Caco-2 (cell line): ENCODE results near the gene IGF1. TPM values are rescaled to one million over a fixed set of nuclear protein-coding genes. Genes with fewer than 3 reads are reported as not detected.

ENCODE experiments used
- BruUV-seq: library from RNA; stranded (reverse); fragments of 400-500 nt; replicated peaks from 2 replicates; lab custom pipeline; 2021; lab: Mats Ljungman, UMichigan
- CTCF ChIA-PET: fragments of 300-600 bp; sonication (Branson Sonifier 250); formaldehyde crosslinking; loops from one replicate; lab custom pipeline; 2022; ENCODE audit warnings: antibody characterized with exemption; lab: Charles Lee
- POLR2A ChIA-PET: fragments of 300-600 bp; sonication (Branson Sonifier 250); formaldehyde crosslinking; loops from one replicate; lab custom pipeline; 2022; ENCODE audit warnings: antibody characterized with exemption; lab: Charles Lee
- DNase-seq, 2 experiments: peaks; one replicate each; pipeline versions ENCODE4 v3.0.0 to v3.0.0-alpha.2; 2020 to 2022
- H3K27me3 ChIP-seq: replicated peaks from 2 replicates; pipeline ENCODE4 v1.6.0; 2011; ENCODE audit warnings: low read length; ENCODE audit not compliant: control insufficient read depth, insufficient read depth
- H3K36me3 ChIP-seq: 2 replicates; pipeline ENCODE4 v1.5.1; 2011; ENCODE audit warnings: low read length; ENCODE audit not compliant: control insufficient read depth, insufficient read depth
- H3K4me1 ChIP-seq: fragments of 250-450 bp; sonication (Bioruptor Pico); 2 replicates; pipeline ENCODE4 v1.5.1; 2020; ENCODE audit warnings: mild to moderate bottlenecking
- H3K4me3 ChIP-seq: 2 replicates; pipeline ENCODE4 v1.5.1; 2011; ENCODE audit warnings: low read depth, mild to moderate bottlenecking, control low read depth, low read length
- H3K9me3 ChIP-seq: fragments of 250-450 bp; sonication (Bioruptor Pico); 2 replicates; pipeline ENCODE4 v1.5.1; 2020; ENCODE audit warnings: mild to moderate bottlenecking, moderate library complexity
- H3K27ac Mint-ChIP-seq: one replicate; pipeline ENCODE4 v1.8.0; 2022; ENCODE audit warnings: mixed read lengths; ENCODE audit not compliant: unreplicated experiment
- H3K27me3 Mint-ChIP-seq: one replicate; pipeline ENCODE4 v1.8.0; 2022; ENCODE audit warnings: mixed read lengths; ENCODE audit not compliant: insufficient read depth, unreplicated experiment
- H3K36me3 Mint-ChIP-seq: one replicate; pipeline ENCODE4 v1.8.0; 2022; ENCODE audit warnings: mild to moderate bottlenecking, mixed read lengths; ENCODE audit not compliant: insufficient read depth, unreplicated experiment
- H3K4me1 Mint-ChIP-seq: one replicate; pipeline ENCODE4 v1.8.0; 2022; ENCODE audit warnings: low read depth, mixed read lengths; ENCODE audit not compliant: unreplicated experiment
- H3K4me3 Mint-ChIP-seq: one replicate; pipeline ENCODE4 v1.8.0; 2022; ENCODE audit warnings: mild to moderate bottlenecking, moderate library complexity, mixed read lengths; ENCODE audit not compliant: unreplicated experiment
- H3K9me3 Mint-ChIP-seq: one replicate; pipeline ENCODE4 v1.8.0; 2022; ENCODE audit warnings: mixed read lengths; ENCODE audit not compliant: unreplicated experiment
- intact Hi-C: fragments of 100-400 bp; cut with micrococcal nuclease; formaldehyde crosslinking; loops from one replicate; pipeline ENCODE4 v1.10.0; 2022; ENCODE audit not compliant: unreplicated experiment
- total RNA-seq: library from RNA; stranded (reverse); gene quantifications from 2 replicates; pipeline ENCODE4 v1.2.3, GENCODE V29; 2022
- TF ChIP-seq, protein P1 (sequence below), 2 experiments: fragments of 200-600 bp in 1 of 2; IDR thresholded peaks; 1 replicate in 1 of 2; 2 replicates in 1 of 2; pipeline versions ENCODE4 v1.5.1 to v1.8.0; 2011 to 2022; ENCODE audit warnings: antibody characterized with exemption in 1 of 2, control low read depth in 1 of 2, inconsistent platforms in 1 of 2, low read depth in 1 of 2, low read length in 1 of 2, mild to moderate bottlenecking in 1 of 2, moderate library complexity in 1 of 2; ENCODE audit not compliant: insufficient read depth in 1 of 2, severe bottlenecking in 1 of 2, unreplicated experiment in 1 of 2

The IGF1 gene
- total RNA-seq, 1 experiment from 2014 or later = 2.3 TPM

DNA sequence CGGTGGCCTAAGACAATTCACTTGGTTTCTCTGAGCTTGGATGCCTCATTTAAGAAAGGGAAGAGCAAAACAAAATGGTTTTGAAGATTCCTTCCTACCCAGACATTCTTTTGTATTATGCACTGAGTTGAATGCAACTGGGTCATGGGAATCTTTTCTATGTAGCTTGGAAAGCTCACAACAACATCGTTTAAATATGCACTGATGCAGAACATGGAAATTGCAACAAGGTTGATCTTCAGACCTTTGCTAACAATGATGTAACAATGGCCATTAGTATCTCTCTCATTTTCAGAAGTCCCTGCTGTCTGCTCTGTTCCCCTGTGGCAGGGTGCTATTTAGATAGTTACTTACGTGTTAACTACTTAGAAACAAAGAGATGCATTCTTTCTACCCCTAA lies 30.1 kb upstream of the IGF1 start:
- TF ChIP-seq, protein P1, sequence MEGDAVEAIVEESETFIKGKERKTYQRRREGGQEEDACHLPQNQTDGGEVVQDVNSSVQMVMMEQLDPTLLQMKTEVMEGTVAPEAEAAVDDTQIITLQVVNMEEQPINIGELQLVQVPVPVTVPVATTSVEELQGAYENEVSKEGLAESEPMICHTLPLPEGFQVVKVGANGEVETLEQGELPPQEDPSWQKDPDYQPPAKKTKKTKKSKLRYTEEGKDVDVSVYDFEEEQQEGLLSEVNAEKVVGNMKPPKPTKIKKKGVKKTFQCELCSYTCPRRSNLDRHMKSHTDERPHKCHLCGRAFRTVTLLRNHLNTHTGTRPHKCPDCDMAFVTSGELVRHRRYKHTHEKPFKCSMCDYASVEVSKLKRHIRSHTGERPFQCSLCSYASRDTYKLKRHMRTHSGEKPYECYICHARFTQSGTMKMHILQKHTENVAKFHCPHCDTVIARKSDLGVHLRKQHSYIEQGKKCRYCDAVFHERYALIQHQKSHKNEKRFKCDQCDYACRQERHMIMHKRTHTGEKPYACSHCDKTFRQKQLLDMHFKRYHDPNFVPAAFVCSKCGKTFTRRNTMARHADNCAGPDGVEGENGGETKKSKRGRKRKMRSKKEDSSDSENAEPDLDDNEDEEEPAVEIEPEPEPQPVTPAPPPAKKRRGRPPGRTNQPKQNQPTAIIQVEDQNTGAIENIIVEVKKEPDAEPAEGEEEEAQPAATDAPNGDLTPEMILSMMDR (IDR thresholded peaks at IDR 0.05; ENCODE audit: insufficient read depth in 1 of 2, low read depth in 1 of 2, low read length in 1 of 2, severe bottlenecking in 1 of 2, unreplicated experiment in 1 of 2) = no peak
- BruUV-seq = no TSS peak
- no peaks in the 10 kb centered on the region for H3K27me3 Mint-ChIP-seq
- ChIA-PET POLR2A (no interaction called here), CTCF (no interaction called here)
- DNase-seq = no peak
- no peaks in the 10 kb centered on the region for H3K4me1 Mint-ChIP-seq
- no peak overlapping the region for H3K4me3 Mint-ChIP-seq
- no peaks in the 10 kb centered on the region for H3K36me3 ChIP-seq
- intact Hi-C loops = no loop called here
- H3K4me1 ChIP-seq = no peaks in the 10 kb centered on the region
- no peaks in the 10 kb centered on the region for H3K27me3 ChIP-seq
- peaks cover 7% of the 10 kb centered on the region; the same call in 1 of the 2 replicates for H3K9me3 ChIP-seq
- no peak overlapping the region for H3K4me3 ChIP-seq
- H3K36me3 Mint-ChIP-seq = no peaks in the 10 kb centered on the region
- H3K9me3 Mint-ChIP-seq = peaks cover 19% of the 10 kb centered on the region
- H3K27ac Mint-ChIP-seq = no peak overlapping the region

DNA sequence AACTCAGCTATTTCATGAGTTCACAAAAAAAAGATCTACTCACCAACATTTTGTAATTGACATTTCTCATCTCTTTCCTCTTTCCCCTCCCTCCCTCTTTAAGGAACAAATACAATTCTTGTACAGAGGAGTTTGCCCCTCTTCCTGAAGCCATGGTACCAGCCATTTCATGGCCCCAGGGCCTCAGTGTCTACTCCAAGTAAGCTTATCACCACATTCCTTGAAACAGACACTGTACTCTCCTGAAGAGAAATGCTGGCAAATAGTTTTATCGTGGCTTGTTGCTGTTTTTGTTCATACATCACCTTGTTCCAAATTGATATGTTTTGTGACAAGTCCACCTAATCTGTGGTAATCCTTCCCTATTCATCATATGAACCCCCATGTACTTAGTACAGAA lies 29.7 kb upstream of the IGF1 start:
- Mint-ChIP-seq H3K9me3 (peaks cover 20% of the 10 kb centered on the region), H3K27ac (no peak overlapping the region), H3K36me3 (no peaks in the 10 kb centered on the region), H3K27me3 (no peaks in the 10 kb centered on the region), H3K4me1 (no peaks in the 10 kb centered on the region), H3K4me3 (no peak overlapping the region)
- ChIA-PET CTCF (no interaction called here), POLR2A (no interaction called here)
- DNase-seq = no peak
- peaks cover 7% of the 10 kb centered on the region; the same call in 1 of the 2 replicates for H3K9me3 ChIP-seq
- BruUV-seq = no TSS peak
- TF ChIP-seq, protein P1 (IDR thresholded peaks at IDR 0.05; ENCODE audit: insufficient read depth in 1 of 2, low read depth in 1 of 2, low read length in 1 of 2, severe bottlenecking in 1 of 2, unreplicated experiment in 1 of 2) = no peak
- no peaks in the 10 kb centered on the region for H3K36me3 ChIP-seq
- H3K4me1 ChIP-seq = no peaks in the 10 kb centered on the region
- no peak overlapping the region for H3K4me3 ChIP-seq
- intact Hi-C loops = no loop called here
- H3K27me3 ChIP-seq = no peaks in the 10 kb centered on the region

DNA sequence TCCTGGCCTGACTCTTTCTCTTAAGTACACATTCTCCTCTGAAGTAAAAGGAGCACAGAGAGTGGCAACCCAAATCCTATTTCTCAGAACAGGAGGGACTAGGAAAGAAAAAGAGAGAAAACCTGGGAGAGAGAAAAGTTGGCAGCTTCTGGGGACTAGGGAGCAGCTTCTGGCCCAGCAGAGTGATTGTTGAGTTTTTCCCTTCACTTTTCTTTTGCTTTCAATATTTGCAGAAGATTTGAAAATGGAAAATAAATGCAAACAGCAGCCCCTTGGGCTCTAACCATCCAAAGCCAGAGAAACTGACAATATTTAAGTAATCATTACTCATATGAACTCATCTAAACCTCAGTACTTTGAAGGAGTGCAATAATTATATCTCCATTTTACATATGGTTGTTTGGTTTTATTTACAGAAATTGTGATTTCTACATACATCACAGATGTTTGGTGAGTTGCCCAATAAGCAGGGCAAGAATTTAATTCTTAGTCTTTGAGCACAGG lies 28.8 kb upstream of the IGF1 start:
- H3K4me1 ChIP-seq = no peaks in the 10 kb centered on the region
- peaks cover 7% of the 10 kb centered on the region; the same call in 1 of the 2 replicates for H3K9me3 ChIP-seq
- H3K36me3 ChIP-seq = no peaks in the 10 kb centered on the region
- no peaks in the 10 kb centered on the region for H3K27me3 ChIP-seq
- H3K4me3 Mint-ChIP-seq = no peak overlapping the region
- H3K4me1 Mint-ChIP-seq = no peaks in the 10 kb centered on the region
- ChIA-PET POLR2A (no interaction called here), CTCF (no interaction called here)
- no peak overlapping the region for H3K4me3 ChIP-seq
- no peak overlapping the region for H3K27ac Mint-ChIP-seq
- H3K36me3 Mint-ChIP-seq = no peaks in the 10 kb centered on the region
- peaks cover 20% of the 10 kb centered on the region for H3K9me3 Mint-ChIP-seq
- BruUV-seq = no TSS peak
- no peak for DNase-seq
- TF ChIP-seq, protein P1 (IDR thresholded peaks at IDR 0.05; ENCODE audit: insufficient read depth in 1 of 2, low read depth in 1 of 2, low read length in 1 of 2, severe bottlenecking in 1 of 2, unreplicated experiment in 1 of 2) = no peak
- intact Hi-C loops = no loop called here
- no peaks in the 10 kb centered on the region for H3K27me3 Mint-ChIP-seq
